IMR-90 (cell line): ENCODE results near the gene EVI5. TPM values are rescaled to one million over a fixed set of nuclear protein-coding genes. Genes with fewer than 3 reads are reported as not detected.

Experiments
- ATAC-seq: fragments of 200-7000 bp; cut with Tn5 transposase; 2 replicates; pipeline ENCODE4 v1.9.1; 2020; ENCODE audit warnings: low read depth, mild to moderate bottlenecking, moderate library complexity
- BruUV-seq: library from RNA; stranded (reverse); fragments of 400-500 nt; replicated peaks from 2 replicates; lab custom pipeline; 2021; lab: Mats Ljungman, UMichigan
- CTCF ChIA-PET: fragments of 300-600 bp; formaldehyde crosslinking; extraction: SDS; loops from one replicate; lab custom pipeline; 2021; ENCODE audit warnings: antibody characterized with exemption; lab: Yijun Ruan, JAX
- POLR2A ChIA-PET: fragments of 300-600 bp; sonication (Branson Sonifier 250); formaldehyde crosslinking; loops from one replicate; lab custom pipeline; 2022; ENCODE audit warnings: antibody characterized with exemption; ENCODE audit not compliant: unreplicated experiment; lab: Charles Lee
- DNase-seq: peaks from one replicate; pipeline ENCODE4 v3.0.0; 2013
- H2AFZ ChIP-seq: replicated peaks from 2 replicates; pipeline ENCODE3; 2013; ENCODE audit warnings: low read length, mild to moderate bottlenecking; ENCODE audit not compliant: poor library complexity
- H2AK5ac ChIP-seq: 2 replicates; pipeline ENCODE4 v1.6.1; 2013; ENCODE audit warnings: low read depth, low read length, inconsistent platforms
- H2AK9ac ChIP-seq: replicated peaks from 2 replicates; pipeline ENCODE3; 2013; ENCODE audit warnings: mild to moderate bottlenecking, low read depth, low read length, moderate library complexity; ENCODE audit not compliant: poor library complexity
- H2BK120ac ChIP-seq: 2 replicates; pipeline ENCODE4 v1.6.1; 2013; ENCODE audit warnings: low read depth, low read length, inconsistent platforms
- H2BK15ac ChIP-seq: 3 replicates; pipeline ENCODE4 v1.6.1; 2013; ENCODE audit warnings: low read depth, low read length, inconsistent platforms
- H2BK20ac ChIP-seq: 2 replicates; pipeline ENCODE4 v1.6.1; 2013; ENCODE audit warnings: low read depth, mild to moderate bottlenecking, inconsistent platforms, low read length, moderate library complexity
- H2BK5ac ChIP-seq: 2 replicates; pipeline ENCODE4 v1.6.1; 2013; ENCODE audit warnings: mild to moderate bottlenecking, low read depth, low read length, inconsistent platforms; ENCODE audit not compliant: poor library complexity, severe bottlenecking
- H3K14ac ChIP-seq: replicated peaks from 2 replicates; pipeline ENCODE4 v1.6.1; 2013; ENCODE audit warnings: low read depth, low read length, inconsistent platforms
- H3K18ac ChIP-seq: 2 replicates; pipeline ENCODE4 v1.6.1; 2013; ENCODE audit warnings: low read depth, low read length, control low read depth
- H3K23ac ChIP-seq: 2 replicates; pipeline ENCODE4 v1.6.1; 2013; ENCODE audit warnings: low read depth, low read length, inconsistent platforms
- H3K27ac ChIP-seq: 2 replicates; pipeline ENCODE4 v1.5.1; 2013; ENCODE audit warnings: mild to moderate bottlenecking, control low read depth, low read length; ENCODE audit not compliant: insufficient read depth
- H3K27me3 ChIP-seq: 2 replicates; pipeline ENCODE4 v1.6.1; 2013; ENCODE audit warnings: low read length; ENCODE audit not compliant: control insufficient read depth, insufficient read depth
- H3K36me3 ChIP-seq: 2 replicates; pipeline ENCODE4 v1.6.1; 2013; ENCODE audit warnings: low read length, mixed read lengths; ENCODE audit not compliant: control insufficient read depth, insufficient read depth
- H3K4ac ChIP-seq: 2 replicates; pipeline ENCODE4 v1.6.1; 2013; ENCODE audit warnings: low read depth, low read length, inconsistent platforms
- H3K4me1 ChIP-seq: 2 replicates; pipeline ENCODE4 v1.6.1; 2013; ENCODE audit warnings: low read length, mixed read lengths; ENCODE audit not compliant: control insufficient read depth, insufficient read depth
- H3K4me2 ChIP-seq: 2 replicates; pipeline ENCODE4 v1.6.1; 2013; ENCODE audit warnings: low read depth, mild to moderate bottlenecking, control low read depth, low read length, moderate library complexity
- H3K4me3 ChIP-seq: 2 replicates; pipeline ENCODE4 v1.5.1; 2013; ENCODE audit warnings: low read depth, mild to moderate bottlenecking, control low read depth, low read length, moderate library complexity; ENCODE audit not compliant: insufficient read depth
- H3K56ac ChIP-seq: 2 replicates; pipeline ENCODE4 v1.6.1; 2013; ENCODE audit warnings: low read length, inconsistent platforms; ENCODE audit not compliant: insufficient read depth; ENCODE audit errors: extremely low read depth
- H3K79me1 ChIP-seq, 2 experiments: 2 replicates each; pipeline ENCODE4 v1.6.1; 2013; ENCODE audit warnings: low read length in 2 of 2, inconsistent platforms in 1 of 2, low read depth in 1 of 2
- H3K9ac ChIP-seq: 2 replicates; pipeline ENCODE4 v1.6.1; 2013; ENCODE audit warnings: low read depth, low read length, control low read depth
- H3K9me1 ChIP-seq: 2 replicates; pipeline ENCODE4 v1.6.1; 2013; ENCODE audit warnings: low read length, inconsistent platforms; ENCODE audit not compliant: insufficient read depth
- H3K9me3 ChIP-seq: 2 replicates; pipeline ENCODE4 v1.6.1; 2013; ENCODE audit warnings: low read length; ENCODE audit not compliant: control insufficient read depth, insufficient read depth
- H4K20me1 ChIP-seq: 2 replicates; pipeline ENCODE4 v1.6.1; 2013; ENCODE audit warnings: low read length, inconsistent platforms; ENCODE audit not compliant: insufficient read depth
- H4K5ac ChIP-seq: 2 replicates; pipeline ENCODE4 v1.6.1; 2013; ENCODE audit warnings: mild to moderate bottlenecking, low read depth, low read length, control low read depth
- H4K8ac ChIP-seq, 2 experiments: 2 replicates each; pipeline ENCODE4 v1.6.1; 2013; ENCODE audit warnings: low read depth in 2 of 2, low read length in 2 of 2, control low read depth in 1 of 2, inconsistent platforms in 1 of 2
- H4K91ac ChIP-seq: 2 replicates; pipeline ENCODE4 v1.6.1; 2013; ENCODE audit warnings: low read depth, low read length, inconsistent platforms; ENCODE audit not compliant: insufficient read depth
- CHD1 ChIP-seq: IDR thresholded peaks from 2 replicates; pipeline ENCODE4 v1.6.1; 2012; ENCODE audit warnings: low read depth, low read length, improper control_type of control experiment
- WGBS, 2 experiments: methylation state at CpG; one replicate each; pipeline versions ENCODE4 v1.1.5 to v1.1.7; 2013; ENCODE audit warnings: missing lambda C conversion rate in 2 of 2; ENCODE audit not compliant: insufficient read length in 1 of 2; ENCODE audit errors: extremely low coverage in 2 of 2; 5-methylcytosine and 5-hydroxymethylcytosine counted together
- dilution Hi-C: fragments of 300-500 bp; cut with HindIII; formaldehyde crosslinking; loops from one replicate; pipeline ENCODE4 v1.14.3; 2018; ENCODE audit warnings: low sequenced_read_pairs; ENCODE audit not compliant: unreplicated experiment
- in situ Hi-C: fragments of 300-500 bp; cut with MboI; formaldehyde crosslinking; loops from 3 replicates; pipeline ENCODE4 v1.14.3; 2019; ENCODE audit warnings: low sequenced_read_pairs, inconsistent platforms, mixed read lengths
- intact Hi-C: fragments of 100-400 bp; cut with micrococcal nuclease; formaldehyde crosslinking; loops from 2 replicates; pipeline ENCODE4 v1.10.0; 2022
- polyA plus RNA-seq, 3 experiments: library from polyadenylated mRNA; depleted of rRNA; stranded (reverse); fragments of >200 nt; gene quantifications; 2 replicates each; pipeline ENCODE4 v1.2.3, GENCODE V29; 2012; ENCODE audit warnings: low replicate concordance in 1 of 3
- total RNA-seq: library from RNA; depleted of rRNA; stranded (reverse); fragments of >200 nt; gene quantifications from 2 replicates; pipeline ENCODE4 v1.2.3, GENCODE V29; 2012

EVI5 gene
- total and polyA plus RNA-seq, 2 of the 4 experiments (the other 2 are of a cell fraction), result 13.9 to 26.9 TPM

- Histone ChIP-seq H4K91ac (no peak overlapping the region), H4K5ac (no peak overlapping the region), H3K9me3 (no peaks in the 10 kb centered on the region), H3K9me1 (0 out of 2 replicates have a peak, but pooled peaks cover 9% of the 10 kb centered on the region), H3K4me1 (no peaks in the 10 kb centered on the region), H3K36me3 (no peaks in the 10 kb centered on the region), H3K14ac (no peak overlapping the region), H4K8ac (no peak overlapping the region), H3K9ac (no peak overlapping the region), H4K20me1 (no peaks in the 10 kb centered on the region), H2BK15ac (no peak overlapping the region), H2BK5ac (no peak overlapping the region), H3K4me3 (no peak overlapping the region), H2AK5ac (no peak overlapping the region), H3K23ac (no peak overlapping the region), H3K27me3 (no peaks in the 10 kb centered on the region), H2AFZ (no peak overlapping the region), H2BK120ac (no peak overlapping the region), H3K4ac (no peak overlapping the region), H3K4me2 (no peak overlapping the region), H3K27ac (no peak overlapping the region), H2AK9ac (no peak overlapping the region), H3K79me1 (no peaks in the 10 kb centered on the region), H3K18ac (no peak overlapping the region), H2BK20ac (no peak overlapping the region), H3K56ac (no peak overlapping the region)
- dilution Hi-C loops (no loop called here), intact Hi-C loops (no loop called here), in situ Hi-C loops (no loop called here)
- no peak for TF ChIP-seq CHD1
- ChIA-PET POLR2A (no interaction called here), CTCF (no interaction called here)
- DNase-seq, result no peak
- 88% methylated on average over 5 of the region's 8 CpGs; no CpG with 5 or more reads in 1 of the 2 experiments for WGBS, 2 experiments
- no peak for ATAC-seq
- BruUV-seq, result no TSS peak
Observed at GRCh38 chr1:92504291-92505014, 280.5 kb downstream of the EVI5 start.
